HPDE6-E6E7 (cell line): ENCODE data around the gene SH2B3.

Source experiments
- DNase-seq: peaks from one replicate; pipeline ENCODE4 v3.0.0; 2011; ENCODE audit warnings: missing footprints; ENCODE audit errors: extremely low spot score

The SH2B3 gene

GRCh38 chr12:111409403-111409779 is 3.7 kb downstream of the SH2B3 start:
- DNase-seq: no peak

- DNase-seq: no peak
Measured at GRCh38 chr12:111409780-111410430, 4.2 kb downstream of the SH2B3 start.

- DNase-seq: no peak
Measured at GRCh38 chr12:111410431-111411184, 4.9 kb downstream of the SH2B3 start.

- DNase-seq: no peak
Measured at GRCh38 chr12:111411185-111411764, 5.6 kb downstream of the SH2B3 start.

- DNase-seq: no peak
Measured at GRCh38 chr12:111412007-111412829, 6.5 kb downstream of the SH2B3 start.

- no peak for DNase-seq
Measured at GRCh38 chr12:111412830-111413441, 7.2 kb downstream of the SH2B3 start.

- DNase-seq: no peak
Measured at GRCh38 chr12:111413442-111414086, 7.8 kb downstream of the SH2B3 start.

GRCh38 chr12:111414711-111415252 is 9.1 kb downstream of the SH2B3 start:
- no peak for DNase-seq

GRCh38 chr12:111417290-111417689 is 11.6 kb downstream of the SH2B3 start:
- no peak for DNase-seq

- DNase-seq: no peak
Measured at GRCh38 chr12:111417784-111418593, 12.3 kb downstream of the SH2B3 start.

- DNase-seq: no peak
Measured at GRCh38 chr12:111418594-111418880, 12.8 kb downstream of the SH2B3 start.

GRCh38 chr12:111419784-111420183 is 14.1 kb downstream of the SH2B3 start:
- no peak for DNase-seq

GRCh38 chr12:111420494-111420893 is 14.8 kb downstream of the SH2B3 start:
- no peak for DNase-seq

- DNase-seq: no peak
Measured at GRCh38 chr12:111424189-111424792, 18.6 kb downstream of the SH2B3 start.

- DNase-seq: no peak
Measured at GRCh38 chr12:111424793-111425251, 19.1 kb downstream of the SH2B3 start.

GRCh38 chr12:111425655-111426054 is 19.9 kb downstream of the SH2B3 start:
- peak; percentile 47 for DNase-seq

- no peak for DNase-seq
Measured at GRCh38 chr12:111426344-111427185, 20.8 kb downstream of the SH2B3 start.

- DNase-seq: no peak
Measured at GRCh38 chr12:111427417-111428074, 21.8 kb downstream of the SH2B3 start.
